HUES64 (cell line): ENCODE data around the gene RAB11A.

ENCODE experiments used
- H3K27ac ChIP-seq: 2 replicates; pipeline ENCODE4 v1.7.0; 2013; ENCODE audit warnings: low read depth, low read length, inconsistent platforms
- H3K27me3 ChIP-seq: 2 replicates; pipeline ENCODE4 v1.6.1; 2013; ENCODE audit warnings: mild to moderate bottlenecking, low read length; ENCODE audit not compliant: insufficient read depth
- H3K36me3 ChIP-seq: 2 replicates; pipeline ENCODE4 v1.6.1; 2013; ENCODE audit warnings: mild to moderate bottlenecking, low read length; ENCODE audit not compliant: insufficient read depth
- H3K4me1 ChIP-seq: 2 replicates; pipeline ENCODE4 v1.6.1; 2013; ENCODE audit warnings: mild to moderate bottlenecking, low read length, moderate library complexity; ENCODE audit not compliant: insufficient read depth
- H3K4me3 ChIP-seq: 2 replicates; pipeline ENCODE4 v1.5.1; 2013; ENCODE audit warnings: mild to moderate bottlenecking, low read length, moderate library complexity
- H3K9ac ChIP-seq: 2 replicates; pipeline ENCODE4 v1.6.1; 2013; ENCODE audit warnings: mild to moderate bottlenecking, low read depth, low read length
- H3K9me3 ChIP-seq: 2 replicates; pipeline ENCODE4 v1.6.1; 2013; ENCODE audit warnings: low read depth, low read length; ENCODE audit not compliant: insufficient read depth
- WGBS: fragments of 150-250, 120-280 bp; methylation state at CpG from one replicate; pipeline ENCODE4 v1.1.7; 2013; ENCODE audit warnings: missing lambda C conversion rate; 5-methylcytosine and 5-hydroxymethylcytosine counted together

RAB11A gene

DNA sequence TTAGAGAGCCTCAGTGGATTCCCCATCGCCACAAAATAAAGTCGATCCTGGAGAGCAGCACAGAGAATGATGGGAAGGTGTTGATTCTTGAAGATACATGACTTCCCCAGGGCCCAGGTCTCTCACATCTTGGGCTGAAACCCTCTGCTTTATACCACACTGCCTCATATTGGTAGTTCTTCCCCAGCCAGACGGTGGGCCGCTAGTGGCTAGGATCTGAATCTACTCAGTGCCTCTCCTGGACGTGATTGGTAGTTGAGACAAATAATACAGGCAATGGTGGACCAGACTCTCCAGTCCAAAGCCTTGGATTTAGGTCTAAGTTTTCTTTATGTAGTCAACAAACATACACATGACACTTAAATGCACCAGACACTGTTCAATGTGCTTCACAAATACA is 49.7 kb downstream of the RAB11A start:
- H3K27ac ChIP-seq, result no peak overlapping the region
- no peaks in the 10 kb centered on the region for H3K36me3 ChIP-seq
- 93% methylated on average over 5 of the region's 5 CpGs for WGBS
- no peaks in the 10 kb centered on the region for H3K9me3 ChIP-seq
- H3K4me1 ChIP-seq, result peaks cover 6% of the 10 kb centered on the region; the same call in 1 of the 2 replicates
- H3K9ac ChIP-seq, result no peak overlapping the region
- H3K4me3 ChIP-seq, result no peak overlapping the region
- H3K27me3 ChIP-seq, result no peaks in the 10 kb centered on the region

DNA sequence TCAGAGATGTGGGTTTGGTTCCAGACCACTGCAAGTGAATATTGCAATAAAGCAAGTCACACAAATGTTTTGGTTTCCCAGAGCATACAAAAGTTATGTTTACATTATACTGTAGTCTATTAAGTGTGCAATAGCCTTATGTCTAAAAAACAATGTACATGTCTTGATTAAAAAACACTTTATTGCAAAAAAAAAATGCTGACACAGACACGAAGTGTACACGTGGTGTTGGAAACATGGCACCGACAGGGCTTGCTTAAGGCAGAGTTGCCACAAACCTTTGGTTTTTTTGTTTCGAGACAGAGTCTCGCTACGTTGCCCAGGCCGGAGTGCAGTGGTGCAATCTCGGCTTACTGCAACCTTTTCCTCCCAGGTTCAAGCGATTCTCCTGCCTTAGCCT is 50.1 kb downstream of the RAB11A start:
- 97% methylated on average over 9 of the region's 9 CpGs for whole genome bisulfite sequencing
- no peaks in the 10 kb centered on the region for H3K36me3 ChIP-seq
- H3K9ac ChIP-seq, result no peak overlapping the region
- no peaks in the 10 kb centered on the region for H3K27me3 ChIP-seq
- H3K4me3 ChIP-seq, result no peak overlapping the region
- no peaks in the 10 kb centered on the region for H3K9me3 ChIP-seq
- H3K4me1 ChIP-seq, result peaks cover 6% of the 10 kb centered on the region; the same call in 1 of the 2 replicates
- H3K27ac ChIP-seq, result no peak overlapping the region

DNA sequence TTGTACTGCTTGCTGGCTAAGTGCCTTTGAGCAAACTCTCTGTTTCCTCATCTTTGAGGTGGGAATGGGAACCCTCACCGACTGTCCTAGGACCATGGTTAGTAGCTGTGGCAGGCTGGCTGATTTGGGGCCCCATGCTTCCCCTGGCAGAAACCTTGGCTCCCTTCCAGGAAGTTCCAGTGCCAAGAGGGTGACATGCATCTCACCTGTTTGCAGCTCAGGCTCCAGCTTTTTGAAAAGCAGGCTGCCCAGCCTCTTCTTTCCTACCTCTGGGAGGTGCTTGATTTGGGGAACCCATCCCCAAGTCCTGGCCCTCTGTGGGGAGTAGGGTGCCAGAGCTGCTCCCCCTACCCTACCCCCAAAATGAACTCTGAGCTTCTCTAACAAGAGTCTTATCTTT is 50.8 kb downstream of the RAB11A start:
- H3K27me3 ChIP-seq, result no peaks in the 10 kb centered on the region
- no peaks in the 10 kb centered on the region for H3K36me3 ChIP-seq
- WGBS, result 94% methylated on average over 1 of the region's 1 CpG
- H3K27ac ChIP-seq, result no peak overlapping the region
- no peak overlapping the region for H3K4me3 ChIP-seq
- H3K4me1 ChIP-seq, result peaks cover 6% of the 10 kb centered on the region; the same call in 1 of the 2 replicates
- no peaks in the 10 kb centered on the region for H3K9me3 ChIP-seq
- no peak overlapping the region for H3K9ac ChIP-seq

DNA sequence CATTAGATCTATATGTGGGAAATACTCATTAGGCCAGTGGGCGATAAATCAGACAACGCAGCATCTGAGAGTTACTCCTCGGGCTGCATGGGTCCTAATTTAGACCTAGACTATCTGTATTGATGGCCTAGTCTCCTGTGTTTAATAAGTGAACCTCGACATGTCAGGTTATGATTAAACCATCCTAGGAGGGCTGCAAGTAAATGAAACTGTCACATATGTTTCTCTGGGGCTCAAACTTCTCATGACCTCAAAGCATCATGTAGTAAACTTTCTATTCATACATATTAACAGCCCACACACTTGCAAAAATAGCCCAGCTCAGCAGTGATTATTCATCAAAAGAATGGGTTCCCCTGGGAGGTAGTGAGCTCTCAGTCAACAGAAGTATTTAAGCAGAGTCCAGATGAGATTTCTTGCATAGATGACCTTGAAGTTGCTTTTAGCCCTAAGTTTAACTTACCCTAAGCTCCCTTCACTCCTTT is 51.6 kb downstream of the RAB11A start:
- Histone ChIP-seq H3K36me3 (no peaks in the 10 kb centered on the region), H3K9me3 (no peaks in the 10 kb centered on the region), H3K4me3 (no peak overlapping the region), H3K27ac (no peak overlapping the region), H3K9ac (no peak overlapping the region), H3K27me3 (no peaks in the 10 kb centered on the region), H3K4me1 (peaks cover 6% of the 10 kb centered on the region; the same call in 1 of the 2 replicates)
- WGBS, result 93% methylated on average over 4 of the region's 4 CpGs

DNA sequence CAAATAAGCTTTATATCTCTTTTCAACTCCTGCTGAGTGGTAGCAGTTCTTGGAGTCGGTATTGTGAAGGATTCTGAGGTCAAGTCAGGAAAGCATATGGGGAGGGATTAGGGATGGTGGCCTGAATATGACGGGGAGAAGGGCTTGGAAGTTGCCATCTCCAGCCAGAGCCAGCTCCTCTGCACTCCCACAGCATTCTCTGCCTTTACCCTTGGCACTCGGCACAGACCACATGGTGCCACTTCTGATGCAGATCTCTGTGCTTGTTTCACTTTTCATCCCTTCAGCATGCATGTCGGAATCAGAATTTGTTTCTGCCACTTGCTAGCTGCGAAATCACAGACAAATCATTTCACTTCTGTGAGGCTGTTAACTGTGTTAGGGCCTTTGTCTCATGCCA is 52.5 kb downstream of the RAB11A start:
- Histone ChIP-seq H3K4me3 (no peak overlapping the region), H3K27me3 (no peaks in the 10 kb centered on the region), H3K9ac (no peak overlapping the region), H3K4me1 (peaks cover 6% of the 10 kb centered on the region; the same call in 1 of the 2 replicates), H3K27ac (no peak overlapping the region), H3K36me3 (no peaks in the 10 kb centered on the region), H3K9me3 (no peaks in the 10 kb centered on the region)
- 72% methylated on average over 5 of the region's 5 CpGs for WGBS

DNA sequence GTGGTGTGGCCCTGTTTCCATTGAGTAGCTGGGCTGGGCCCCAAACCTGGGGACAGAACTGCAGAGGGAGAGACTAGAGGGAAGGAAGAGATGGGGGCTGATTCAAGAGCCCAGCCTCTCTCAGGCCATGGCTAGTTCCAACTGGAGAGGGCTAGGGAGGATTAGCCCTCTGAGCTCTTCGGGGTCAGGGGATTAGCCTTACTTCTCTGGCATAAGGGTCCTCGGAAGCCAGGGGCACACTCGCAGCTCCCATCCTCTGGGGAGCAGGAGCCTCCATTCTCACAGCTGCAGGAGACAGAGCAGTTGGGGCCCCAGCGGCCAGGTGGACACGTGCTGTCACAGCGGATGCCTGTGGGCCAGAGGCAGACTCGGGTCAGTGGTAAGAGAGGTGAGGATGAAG is 53.3 kb downstream of the RAB11A start:
- Histone ChIP-seq H3K4me1 (peaks cover 6% of the 10 kb centered on the region; the same call in 1 of the 2 replicates), H3K27me3 (no peaks in the 10 kb centered on the region), H3K4me3 (no peak overlapping the region), H3K9me3 (no peaks in the 10 kb centered on the region), H3K9ac (no peak overlapping the region), H3K36me3 (no peaks in the 10 kb centered on the region), H3K27ac (no peak overlapping the region)
- 91% methylated on average over 7 of the region's 7 CpGs for WGBS

DNA sequence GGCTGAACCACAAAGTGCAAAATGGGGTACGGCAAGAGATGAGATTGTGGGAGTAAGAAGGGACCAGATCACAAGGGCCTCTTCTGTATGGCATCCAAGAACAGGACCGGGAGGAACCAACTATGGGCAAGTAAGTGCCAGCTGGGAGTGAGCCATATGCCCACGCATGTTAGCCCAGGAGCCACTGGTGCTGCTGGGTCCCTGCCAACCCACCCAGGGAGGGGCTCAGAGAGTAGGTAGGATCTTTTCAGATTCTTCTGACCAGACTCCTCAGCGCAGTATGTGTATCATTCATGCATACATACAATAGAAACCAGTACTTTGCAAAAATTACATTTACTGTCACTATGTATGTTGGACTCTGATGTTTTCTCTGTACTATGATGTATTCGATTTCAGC is 54.0 kb downstream of the RAB11A start:
- no peak overlapping the region for H3K4me3 ChIP-seq
- peaks cover 6% of the 10 kb centered on the region; the same call in 1 of the 2 replicates for H3K4me1 ChIP-seq
- 87% methylated on average over 5 of the region's 5 CpGs for WGBS
- no peak overlapping the region for H3K9ac ChIP-seq
- no peaks in the 10 kb centered on the region for H3K27me3 ChIP-seq
- H3K36me3 ChIP-seq, result no peaks in the 10 kb centered on the region
- H3K27ac ChIP-seq, result no peak overlapping the region
- H3K9me3 ChIP-seq, result no peaks in the 10 kb centered on the region

DNA sequence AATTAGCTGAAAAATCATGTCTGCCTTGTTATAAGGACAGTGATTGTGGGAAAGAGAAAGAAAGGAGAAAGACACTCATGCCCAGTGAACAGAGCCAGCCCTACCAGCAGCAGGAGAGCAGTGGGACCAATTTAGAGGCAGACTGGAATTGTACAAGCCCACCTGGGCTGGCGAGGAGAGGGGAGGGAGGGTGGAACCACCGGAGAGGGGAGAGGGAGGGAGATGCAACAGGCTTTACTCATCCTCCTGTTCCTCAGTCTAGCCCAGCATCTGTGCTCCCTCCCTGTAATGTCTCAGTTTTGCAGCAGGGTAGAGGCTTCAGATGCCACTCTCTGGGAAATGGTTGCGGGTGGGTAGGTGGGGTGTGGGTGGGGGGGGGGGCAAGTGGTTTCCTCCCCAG is 54.7 kb downstream of the RAB11A start:
- H3K27me3 ChIP-seq, result no peaks in the 10 kb centered on the region
- no peaks in the 10 kb centered on the region for H3K36me3 ChIP-seq
- H3K9me3 ChIP-seq, result no peaks in the 10 kb centered on the region
- H3K4me1 ChIP-seq, result peaks cover 6% of the 10 kb centered on the region; the same call in 1 of the 2 replicates
- H3K9ac ChIP-seq, result no peak overlapping the region
- H3K27ac ChIP-seq, result no peak overlapping the region
- H3K4me3 ChIP-seq, result no peak overlapping the region
- WGBS, result 79% methylated on average over 2 of the region's 3 CpGs

DNA sequence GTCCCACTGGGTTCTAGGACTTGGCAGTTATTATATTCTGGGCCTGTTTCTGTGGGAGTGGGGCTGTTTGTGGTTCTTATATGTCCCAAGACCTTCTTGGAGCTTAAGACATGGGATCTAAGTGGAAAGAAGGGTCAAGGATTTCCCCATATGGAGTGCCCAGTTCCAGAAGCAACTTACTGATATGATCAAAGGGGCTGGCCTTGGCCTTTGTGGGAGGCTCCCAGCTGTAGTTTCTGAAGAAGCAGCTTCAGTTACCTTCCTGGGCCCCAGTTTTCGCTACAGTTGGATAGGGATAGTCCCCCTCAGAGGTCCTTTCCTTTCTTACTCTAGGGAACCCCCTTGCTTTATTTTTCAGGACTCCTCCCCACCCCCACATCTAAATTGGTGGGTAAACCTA is 56.0 kb downstream of the RAB11A start:
- Histone ChIP-seq H3K4me1 (peaks cover 6% of the 10 kb centered on the region; the same call in 1 of the 2 replicates), H3K27me3 (no peaks in the 10 kb centered on the region), H3K9me3 (no peaks in the 10 kb centered on the region), H3K9ac (no peak overlapping the region), H3K27ac (no peak overlapping the region), H3K4me3 (no peak overlapping the region), H3K36me3 (no peaks in the 10 kb centered on the region)
- 88% methylated on average over 1 of the region's 1 CpG for WGBS

DNA sequence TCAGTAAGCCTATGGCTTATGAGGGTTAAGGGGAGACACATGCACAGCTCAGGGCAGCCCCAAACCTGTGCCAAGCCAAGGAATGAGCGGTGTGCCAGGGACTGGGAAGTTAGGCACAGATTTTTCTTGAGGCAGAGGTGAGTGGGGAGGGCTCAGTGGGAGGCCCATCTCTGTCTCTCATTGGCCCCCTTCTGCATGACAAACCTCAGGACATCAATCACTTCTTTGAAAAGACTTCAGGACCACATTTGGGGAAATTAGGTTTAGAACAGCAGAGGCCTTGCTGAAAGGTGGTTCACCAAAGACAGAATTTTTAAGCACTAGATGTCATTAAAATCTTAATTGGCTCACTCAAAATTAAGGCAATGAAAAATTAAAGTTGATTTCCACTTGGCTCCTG is 57.2 kb downstream of the RAB11A start:
- WGBS, result 94% methylated on average over 1 of the region's 1 CpG
- H3K36me3 ChIP-seq, result no peaks in the 10 kb centered on the region
- no peak overlapping the region for H3K4me3 ChIP-seq
- no peak overlapping the region for H3K9ac ChIP-seq
- no peaks in the 10 kb centered on the region for H3K9me3 ChIP-seq
- no peaks in the 10 kb centered on the region for H3K27me3 ChIP-seq
- peaks cover 4% of the 10 kb centered on the region; the same call in 1 of the 2 replicates for H3K4me1 ChIP-seq
- H3K27ac ChIP-seq, result no peak overlapping the region

DNA sequence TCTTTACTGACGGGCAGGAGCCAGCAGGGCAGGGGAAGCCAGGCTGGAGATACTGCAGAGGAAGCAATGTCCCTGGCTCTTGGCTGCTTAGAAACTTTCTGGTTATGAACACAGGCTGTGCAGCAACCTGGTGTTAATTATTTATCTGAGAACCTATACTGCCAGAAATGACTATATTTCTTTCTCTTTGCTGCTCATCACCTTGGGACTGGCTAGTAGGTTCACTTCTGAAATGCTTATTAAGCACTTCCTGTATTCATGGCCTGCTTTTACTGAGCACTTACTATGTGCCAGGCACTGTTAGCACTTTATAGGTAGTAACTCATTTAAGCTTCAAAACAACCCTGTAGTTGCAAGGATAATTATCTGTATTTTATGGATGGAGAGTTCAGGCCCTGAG is 57.6 kb downstream of the RAB11A start:
- 0 out of 2 replicates have a peak, but pooled peaks cover under 1% of the 10 kb centered on the region for H3K4me1 ChIP-seq
- no peak overlapping the region for H3K27ac ChIP-seq
- H3K9me3 ChIP-seq, result no peaks in the 10 kb centered on the region
- H3K4me3 ChIP-seq, result no peak overlapping the region
- no peak overlapping the region for H3K9ac ChIP-seq
- no peaks in the 10 kb centered on the region for H3K27me3 ChIP-seq
- 75% methylated on average over 1 of the region's 1 CpG for WGBS
- H3K36me3 ChIP-seq, result no peaks in the 10 kb centered on the region

DNA sequence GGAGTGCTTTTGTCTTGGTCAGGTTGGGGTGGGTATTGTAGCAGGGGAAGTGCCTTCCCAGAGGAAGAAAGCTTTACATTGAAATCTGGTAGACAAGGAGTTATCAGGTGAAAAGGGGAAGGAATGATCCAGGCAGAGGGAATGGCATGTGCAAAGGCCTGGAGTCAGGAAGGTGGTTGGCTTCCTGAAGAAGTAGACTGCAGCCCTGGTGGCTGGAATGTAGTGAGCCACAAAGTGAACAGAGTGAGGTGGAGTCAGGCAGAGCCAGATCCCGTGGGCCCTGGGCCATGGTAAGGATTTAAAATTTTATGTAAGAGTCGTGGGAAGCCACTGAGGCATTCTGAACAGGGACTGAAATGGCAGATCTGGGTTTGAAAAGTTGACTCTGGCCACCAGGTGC is 58.3 kb downstream of the RAB11A start:
- Histone ChIP-seq H3K4me3 (no peak overlapping the region), H3K9ac (no peak overlapping the region), H3K4me1 (no peaks in the 10 kb centered on the region), H3K27me3 (no peaks in the 10 kb centered on the region), H3K9me3 (no peaks in the 10 kb centered on the region), H3K27ac (no peak overlapping the region), H3K36me3 (no peaks in the 10 kb centered on the region)
- 87% methylated on average over 2 of the region's 2 CpGs for WGBS
